PFSK-1 (cell line): ENCODE data around the gene GSTM2.

Source experiments
- POLR2AphosphoS5 ChIP-seq: IDR thresholded peaks from 2 replicates; pipeline ENCODE4 v1.6.1; 2012; ENCODE audit warnings: low read depth, mild to moderate bottlenecking, control low read depth, low read length, moderate library complexity
- TF ChIP-seq, protein P1 (sequence below), 2 experiments: IDR thresholded peaks; 2 replicates each; pipeline versions ENCODE4 v1.6.1 to v1.8.0; 2011 to 2012; ENCODE audit warnings: low read depth in 2 of 2, low read length in 2 of 2, control low read depth in 1 of 2, inconsistent platforms in 1 of 2, mild to moderate bottlenecking in 1 of 2, moderate library complexity in 1 of 2; ENCODE audit not compliant: insufficient read depth in 1 of 2

DNA sequence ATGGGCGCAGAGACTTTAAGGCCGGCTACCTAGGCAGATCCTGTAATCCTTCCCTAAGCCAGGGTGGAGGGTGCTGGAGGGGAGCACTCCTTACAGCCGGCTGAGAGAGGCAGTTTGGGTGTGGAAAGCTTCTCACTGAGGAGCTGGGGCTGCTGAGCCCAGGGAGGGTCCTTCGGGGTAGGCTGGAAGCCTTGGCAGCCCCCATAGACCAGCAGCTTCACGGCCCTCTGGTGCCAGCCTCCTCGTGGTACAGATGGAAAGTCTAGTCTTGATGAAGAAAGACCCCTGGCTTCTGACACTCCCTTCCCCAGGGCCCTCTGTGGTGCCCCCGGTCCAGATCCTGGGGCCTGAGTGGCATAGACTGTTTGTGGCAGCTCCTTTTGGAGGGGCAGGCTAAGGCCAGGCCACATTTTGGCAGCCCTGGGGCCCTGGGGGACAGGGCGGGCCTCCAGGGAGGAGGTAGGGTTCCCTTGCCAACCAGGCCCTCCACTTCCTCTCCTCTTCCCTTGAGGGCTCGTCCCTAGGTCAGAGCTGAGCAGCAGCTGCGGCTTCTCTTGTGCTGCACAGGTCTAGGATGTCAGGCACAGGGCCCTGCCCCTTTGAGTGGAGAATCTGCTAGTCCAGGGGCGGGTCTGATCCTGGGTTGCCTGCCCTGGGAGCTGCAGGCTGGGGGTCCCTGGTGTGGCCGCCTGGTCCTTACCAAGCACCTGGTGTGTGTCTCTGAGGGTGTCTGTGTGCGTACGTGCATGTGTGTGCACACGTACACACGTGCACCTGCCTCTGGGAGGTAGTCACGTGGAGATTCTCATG is 43.5 kb upstream of the GSTM2 start:
- TF ChIP-seq, protein P1, sequence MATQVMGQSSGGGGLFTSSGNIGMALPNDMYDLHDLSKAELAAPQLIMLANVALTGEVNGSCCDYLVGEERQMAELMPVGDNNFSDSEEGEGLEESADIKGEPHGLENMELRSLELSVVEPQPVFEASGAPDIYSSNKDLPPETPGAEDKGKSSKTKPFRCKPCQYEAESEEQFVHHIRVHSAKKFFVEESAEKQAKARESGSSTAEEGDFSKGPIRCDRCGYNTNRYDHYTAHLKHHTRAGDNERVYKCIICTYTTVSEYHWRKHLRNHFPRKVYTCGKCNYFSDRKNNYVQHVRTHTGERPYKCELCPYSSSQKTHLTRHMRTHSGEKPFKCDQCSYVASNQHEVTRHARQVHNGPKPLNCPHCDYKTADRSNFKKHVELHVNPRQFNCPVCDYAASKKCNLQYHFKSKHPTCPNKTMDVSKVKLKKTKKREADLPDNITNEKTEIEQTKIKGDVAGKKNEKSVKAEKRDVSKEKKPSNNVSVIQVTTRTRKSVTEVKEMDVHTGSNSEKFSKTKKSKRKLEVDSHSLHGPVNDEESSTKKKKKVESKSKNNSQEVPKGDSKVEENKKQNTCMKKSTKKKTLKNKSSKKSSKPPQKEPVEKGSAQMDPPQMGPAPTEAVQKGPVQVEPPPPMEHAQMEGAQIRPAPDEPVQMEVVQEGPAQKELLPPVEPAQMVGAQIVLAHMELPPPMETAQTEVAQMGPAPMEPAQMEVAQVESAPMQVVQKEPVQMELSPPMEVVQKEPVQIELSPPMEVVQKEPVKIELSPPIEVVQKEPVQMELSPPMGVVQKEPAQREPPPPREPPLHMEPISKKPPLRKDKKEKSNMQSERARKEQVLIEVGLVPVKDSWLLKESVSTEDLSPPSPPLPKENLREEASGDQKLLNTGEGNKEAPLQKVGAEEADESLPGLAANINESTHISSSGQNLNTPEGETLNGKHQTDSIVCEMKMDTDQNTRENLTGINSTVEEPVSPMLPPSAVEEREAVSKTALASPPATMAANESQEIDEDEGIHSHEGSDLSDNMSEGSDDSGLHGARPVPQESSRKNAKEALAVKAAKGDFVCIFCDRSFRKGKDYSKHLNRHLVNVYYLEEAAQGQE (IDR thresholded peaks at IDR 0.05; ENCODE audit: insufficient read depth in 1 of 2, low read depth in 2 of 2, low read length in 2 of 2), result no peak
- TF ChIP-seq POLR2AphosphoS5, result no peak
